CD4-positive, alpha-beta T cell treated with Interleukin-21 for 1 hour (primary cell): ENCODE results near the gene NUMA1.

ENCODE experiments used
- DNase-seq: peaks from one replicate; pipeline ENCODE4 v3.0.0-alpha.2; 2020

The NUMA1 gene

GRCh38 chr11:71998061-71998460 lies 82.3 kb downstream of the NUMA1 start:
- no peak for DNase-seq

GRCh38 chr11:71997594-71997993 lies 82.7 kb downstream of the NUMA1 start:
- no peak for DNase-seq

GRCh38 chr11:71996946-71997345 lies 83.4 kb downstream of the NUMA1 start:
- DNase-seq = peak; percentile 23

- no peak for DNase-seq
Measured at GRCh38 chr11:71996517-71996916, 83.8 kb downstream of the NUMA1 start.

- DNase-seq = no peak
Measured at GRCh38 chr11:71995726-71996291, 84.5 kb downstream of the NUMA1 start.

GRCh38 chr11:71994786-71995185 lies 85.6 kb downstream of the NUMA1 start:
- no peak for DNase-seq

GRCh38 chr11:71992136-71992730 lies 88.1 kb downstream of the NUMA1 start:
- no peak for DNase-seq

- DNase-seq = peak; percentile 16
Measured at GRCh38 chr11:71991494-71991893, 88.8 kb downstream of the NUMA1 start.

- no peak for DNase-seq
Measured at GRCh38 chr11:71990701-71991100, 89.6 kb downstream of the NUMA1 start.

GRCh38 chr11:71988050-71988449 lies 92.3 kb downstream of the NUMA1 start:
- DNase-seq = no peak

- DNase-seq = no peak
Measured at GRCh38 chr11:71987521-71987920, 92.8 kb downstream of the NUMA1 start.

GRCh38 chr11:71986131-71986530 lies 94.2 kb downstream of the NUMA1 start:
- no peak for DNase-seq

GRCh38 chr11:71979602-71980001 lies 100.7 kb downstream of the NUMA1 start:
- no peak for DNase-seq

- DNase-seq = no peak
Measured at GRCh38 chr11:71979094-71979493, 101.2 kb downstream of the NUMA1 start.

- DNase-seq = peak; percentile 66
Measured at GRCh38 chr11:71977743-71978418, 102.5 kb downstream of the NUMA1 start.

- no peak for DNase-seq
Measured at GRCh38 chr11:71977090-71977489, 103.3 kb downstream of the NUMA1 start.

- DNase-seq = no peak
Measured at GRCh38 chr11:71976551-71976950, 103.8 kb downstream of the NUMA1 start.

- no peak for DNase-seq
Measured at GRCh38 chr11:71971680-71972079, 108.7 kb downstream of the NUMA1 start.

GRCh38 chr11:71964641-71965040 lies 115.7 kb downstream of the NUMA1 start:
- no peak for DNase-seq

- DNase-seq = no peak
Measured at GRCh38 chr11:71963468-71963867, 116.9 kb downstream of the NUMA1 start.

GRCh38 chr11:71962428-71963038 lies 117.8 kb downstream of the NUMA1 start:
- DNase-seq = no peak

- no peak for DNase-seq
Measured at GRCh38 chr11:71955898-71956456, 124.4 kb downstream of the NUMA1 start.
